Stimulated activated CD8-positive, alpha-beta memory T cell treated with anti-CD3 and anti-CD28 coated beads, Interleukin-12 subunit alpha, Interleukin-12 subunit beta, amount 100 ng/mL, for 1 hour (primary cell): Measurements from ENCODE around the gene IL1A.
"Not testable (repeated sequence)": the region's sequence is repeated elsewhere in the genome, so short reads cannot be mapped to it uniquely, and the experiment has no call there.

Experiments used
- DNase-seq: peaks from one replicate; pipeline ENCODE4 v3.0.0-alpha.2; 2020; ENCODE audit warnings: low read depth

The IL1A gene, protein sequence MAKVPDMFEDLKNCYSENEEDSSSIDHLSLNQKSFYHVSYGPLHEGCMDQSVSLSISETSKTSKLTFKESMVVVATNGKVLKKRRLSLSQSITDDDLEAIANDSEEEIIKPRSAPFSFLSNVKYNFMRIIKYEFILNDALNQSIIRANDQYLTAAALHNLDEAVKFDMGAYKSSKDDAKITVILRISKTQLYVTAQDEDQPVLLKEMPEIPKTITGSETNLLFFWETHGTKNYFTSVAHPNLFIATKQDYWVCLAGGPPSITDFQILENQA

DNA sequence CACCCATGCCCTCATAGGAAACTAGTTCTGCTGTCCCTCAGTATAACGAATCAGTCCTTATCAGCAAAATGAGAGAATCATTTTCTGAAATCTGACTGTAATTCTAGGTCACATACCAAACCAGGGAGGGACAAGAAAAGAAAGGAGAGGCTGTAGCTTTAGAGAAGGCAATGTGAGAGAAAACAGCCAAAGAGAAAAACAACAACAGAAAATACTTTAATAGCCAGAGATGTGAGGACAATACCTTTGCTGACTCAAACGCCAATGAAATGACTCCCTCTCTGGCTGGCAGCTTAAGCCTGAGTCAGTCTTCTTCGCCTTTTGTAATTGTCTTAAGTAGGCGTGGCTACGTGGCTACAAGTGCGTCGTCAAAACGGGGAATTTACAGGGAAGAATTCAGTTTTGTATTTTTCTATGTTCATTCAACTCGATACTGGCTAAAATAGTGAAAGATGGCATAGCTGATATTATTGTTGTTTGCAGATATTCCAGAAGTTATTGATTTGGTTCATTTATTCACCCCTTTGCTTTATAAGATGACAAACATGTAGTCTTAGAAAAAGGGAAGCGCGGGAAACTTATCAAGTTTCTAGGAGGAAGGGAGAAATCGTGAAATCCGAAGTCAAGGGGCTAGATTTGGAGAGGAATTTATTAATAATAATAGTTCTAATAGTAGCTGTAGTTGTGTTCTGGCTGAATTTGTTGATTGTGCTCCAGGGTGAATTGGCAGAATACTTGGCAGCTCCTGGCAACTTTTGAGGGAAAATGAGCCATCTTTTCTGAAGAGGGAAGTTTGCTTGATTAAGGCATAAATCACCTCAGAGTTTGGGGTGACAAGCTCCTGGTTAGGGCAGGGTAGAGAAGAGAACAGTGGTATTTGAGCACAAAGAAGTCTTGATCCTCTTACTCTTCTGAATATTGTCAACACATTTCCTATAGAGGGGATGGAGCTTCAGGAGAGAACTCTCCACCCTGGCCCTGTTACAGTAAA, at the start of gene IL1A:
IL1A (minus strand) TSS at position 295 of the 991 bp plus-strand sequence. CDS start 723 bp downstream, outside the sequence.
- no peak for DNase-seq

- DNase-seq = no peak
Measured at GRCh38 chr2:112833976-112834375, 49.7 kb upstream of the IL1A start.

- not testable (repeated sequence) for DNase-seq
Measured at GRCh38 chr2:112833639-112833931, 49.3 kb upstream of the IL1A start.

GRCh38 chr2:112832841-112833638, 48.7 kb upstream of the IL1A start:
- no peak for DNase-seq

DNA sequence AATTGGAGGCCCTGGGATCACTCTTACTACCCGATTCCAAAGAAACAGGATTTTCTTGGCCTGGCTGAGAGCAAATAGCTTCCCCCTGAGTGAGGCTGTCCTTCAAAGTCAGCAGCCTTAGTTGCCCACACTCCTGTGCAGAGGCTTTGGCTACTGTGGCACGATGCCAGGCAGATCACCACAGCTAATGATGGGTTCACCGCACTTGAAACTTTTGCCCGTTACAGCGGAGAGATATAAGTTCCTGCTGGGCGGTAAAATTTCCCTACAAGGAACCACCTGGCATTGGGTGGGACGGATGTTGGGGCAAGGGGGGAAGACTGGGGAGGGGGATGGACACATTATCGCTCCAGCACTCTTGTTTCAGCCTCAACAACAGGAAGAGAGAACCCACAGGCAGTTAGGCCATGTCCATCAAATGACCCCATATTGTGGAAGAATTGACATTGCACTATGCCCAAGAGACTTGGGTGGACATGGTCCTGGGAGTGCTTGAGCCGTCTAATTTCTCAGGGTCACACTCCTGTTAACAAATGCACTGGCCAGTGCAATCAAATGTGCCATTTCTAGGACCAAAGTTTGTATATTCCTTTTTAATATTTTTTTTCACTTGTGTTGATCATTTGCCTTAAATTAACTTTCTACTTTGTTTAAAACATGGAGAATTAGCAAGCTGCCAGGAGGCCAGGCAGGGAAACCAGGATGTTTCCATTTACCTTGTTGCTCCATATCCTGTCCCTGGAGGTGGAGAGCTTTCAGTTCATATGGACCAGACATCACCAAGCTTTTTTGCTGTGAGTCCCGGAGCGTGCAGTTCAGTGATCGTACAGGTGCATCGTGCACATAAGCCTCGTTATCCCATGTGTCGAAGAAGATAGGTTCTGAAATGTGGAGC, 47.9 kb upstream of the IL1A start:
- DNase-seq = no peak

DNA sequence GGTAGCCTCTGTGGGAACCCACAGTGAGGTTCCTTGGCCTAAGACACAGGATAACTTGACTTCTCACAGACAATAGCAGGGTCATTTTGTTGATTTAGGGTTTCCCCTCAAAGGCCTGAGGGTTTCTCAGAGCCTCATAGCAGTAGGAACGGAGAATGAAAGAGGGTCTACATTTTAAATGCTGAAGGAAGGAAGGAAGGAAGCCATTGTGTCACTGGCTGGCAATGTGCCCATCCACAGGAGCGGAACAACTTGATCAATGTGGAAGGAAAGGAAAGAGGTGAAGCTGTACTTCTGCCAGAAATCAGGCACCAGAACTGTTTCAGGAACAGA, 47.2 kb upstream of the IL1A start:
- DNase-seq = no peak

DNA sequence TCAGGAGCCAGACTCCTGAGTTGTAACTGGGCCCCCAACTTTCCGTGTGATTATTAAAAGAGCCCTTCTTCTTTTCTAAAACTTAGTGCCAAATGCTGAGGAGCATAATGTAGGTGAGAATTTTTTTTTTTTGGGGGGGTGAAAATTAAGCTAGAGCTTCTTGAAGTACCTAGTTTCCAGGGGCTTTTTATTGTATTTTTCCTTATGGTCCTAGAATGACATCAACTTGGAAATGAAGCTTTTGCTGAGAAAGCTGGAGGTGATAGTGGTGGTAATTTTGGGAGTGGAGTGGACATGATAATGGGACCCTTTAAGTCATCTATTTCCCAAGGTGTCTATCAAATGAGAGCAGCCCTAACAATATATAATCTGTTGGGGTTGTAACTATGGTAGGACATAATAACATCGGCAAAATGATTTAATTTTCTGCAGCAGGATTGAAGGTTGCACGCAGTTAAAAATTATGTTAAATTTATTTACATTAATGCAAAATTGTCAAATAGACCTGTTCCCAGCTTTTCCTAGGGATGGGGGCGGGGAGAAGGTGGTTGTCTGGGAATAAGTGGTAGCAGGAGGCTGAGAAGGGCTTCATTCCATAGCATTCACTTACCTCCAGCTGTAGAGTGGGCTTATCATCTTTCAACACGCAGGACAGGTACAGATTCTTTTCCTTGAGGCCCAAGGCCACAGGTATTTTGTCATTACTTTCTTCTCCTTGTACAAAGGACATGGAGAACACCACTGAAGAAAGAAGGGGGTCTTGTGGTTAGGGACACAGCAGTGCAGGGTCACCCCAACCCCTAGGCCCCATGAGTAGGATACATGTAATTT, 46.6 kb upstream of the IL1A start:
- DNase-seq = no peak

- DNase-seq = no peak
Measured at GRCh38 chr2:112829961-112830681, 45.8 kb upstream of the IL1A start.

DNA sequence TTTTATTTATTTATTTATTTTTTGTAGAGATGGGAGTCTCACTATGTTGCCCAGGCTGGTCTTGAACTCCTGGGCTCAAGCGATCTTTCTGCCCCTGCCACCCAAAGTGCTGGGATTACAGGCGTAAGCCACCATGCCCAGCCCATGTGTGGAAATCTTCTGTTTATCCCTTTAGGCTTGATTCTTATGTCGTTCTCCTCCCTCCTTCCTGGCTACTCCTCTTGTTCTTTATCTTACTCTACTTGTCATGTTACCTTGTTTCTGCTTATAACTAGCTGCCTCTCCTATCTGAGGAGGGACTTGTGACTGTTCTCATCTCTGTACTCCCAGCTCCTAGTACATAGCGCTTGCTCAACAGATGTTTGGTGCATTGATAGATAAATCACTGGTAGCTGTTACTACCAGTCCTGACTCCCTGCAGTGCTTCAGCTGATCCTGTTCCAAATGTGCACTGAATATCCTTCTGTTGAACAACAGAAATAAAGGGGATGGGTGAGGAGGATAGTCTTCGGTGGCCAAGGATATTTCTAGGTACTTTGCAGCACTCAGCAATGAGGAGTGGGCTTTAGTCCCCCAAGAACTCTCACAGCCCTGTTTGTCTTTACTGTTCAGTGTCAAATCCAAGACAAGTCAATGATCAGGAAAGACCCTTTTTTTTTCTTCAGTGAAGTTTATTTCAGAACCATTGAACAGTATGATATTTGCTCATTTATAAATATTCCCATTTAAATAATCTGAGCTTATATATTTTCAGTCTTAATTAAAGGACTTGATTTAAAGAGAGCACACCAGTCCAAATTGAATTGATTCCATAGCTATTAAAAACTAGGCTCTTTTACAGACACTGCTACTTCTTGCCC, 45.0 kb upstream of the IL1A start:
- DNase-seq = no peak

GRCh38 chr2:112828251-112828691, 44.0 kb upstream of the IL1A start:
- no peak for DNase-seq

DNA sequence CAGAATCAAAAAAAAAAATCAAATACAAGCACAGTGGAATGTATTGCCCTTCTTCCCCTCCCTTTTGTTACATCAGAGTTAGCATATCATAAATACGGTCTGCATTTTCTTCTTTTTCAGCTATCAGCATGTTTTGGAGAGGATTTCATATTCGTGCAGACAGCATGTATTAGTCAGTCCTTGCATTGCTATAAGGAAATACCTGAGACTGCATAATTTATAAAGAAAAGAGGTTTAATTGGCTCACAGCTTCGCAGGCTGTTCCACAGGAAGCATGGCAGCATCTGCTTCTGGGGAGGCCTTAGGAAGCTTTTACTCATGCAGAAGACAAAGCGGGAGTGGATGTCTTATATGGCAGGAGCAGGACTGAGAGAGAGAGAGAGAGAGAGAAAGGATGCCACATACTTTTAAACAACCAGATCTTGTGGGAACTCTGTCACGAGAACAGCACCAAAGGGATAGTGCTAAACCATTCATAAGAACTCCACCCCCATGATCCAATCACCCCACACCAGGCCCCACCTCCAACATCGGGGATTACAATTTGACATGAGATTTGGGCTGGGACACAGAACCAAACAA, 43.4 kb upstream of the IL1A start:
- DNase-seq = no peak

GRCh38 chr2:112827009-112827408, 42.7 kb upstream of the IL1A start:
- DNase-seq = no peak

DNA sequence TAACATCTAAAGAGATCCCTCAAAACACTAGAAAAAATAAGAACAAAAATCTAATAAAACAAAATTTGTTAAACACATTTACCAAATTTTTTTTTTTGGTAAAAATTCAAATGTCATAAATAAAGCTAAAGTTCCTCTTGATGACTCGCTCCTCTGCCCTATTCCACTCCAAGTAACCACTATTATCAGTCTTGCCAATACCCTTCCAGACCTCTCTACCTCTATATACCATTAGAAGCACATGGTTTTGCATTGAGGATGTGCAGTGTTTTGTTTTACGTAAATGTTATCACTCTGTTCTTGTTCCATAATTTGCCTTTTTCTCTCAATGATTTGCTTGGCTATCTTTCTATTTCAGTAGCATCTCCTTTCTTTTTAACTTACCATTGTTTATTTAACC, 41.4 kb upstream of the IL1A start:
- DNase-seq = no peak

DNA sequence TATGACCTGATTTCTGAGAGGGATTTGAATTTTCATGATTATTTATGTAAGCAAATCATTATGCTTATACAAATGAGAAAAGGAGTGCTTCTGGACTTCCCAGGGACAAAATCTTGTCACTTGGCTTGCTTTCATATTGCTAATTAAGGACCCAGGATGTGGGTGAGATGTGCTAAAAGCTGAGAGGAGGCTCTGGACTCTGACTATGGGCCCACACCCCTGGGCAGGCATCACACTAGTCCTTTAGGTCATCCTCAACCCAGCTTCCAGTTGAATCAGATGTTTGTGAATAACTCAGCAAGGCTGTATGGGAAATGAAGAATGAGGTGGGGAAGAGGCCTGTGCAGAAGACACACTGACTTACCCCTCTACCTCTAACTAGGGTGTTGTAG, 40.4 kb upstream of the IL1A start:
- DNase-seq = no peak

- no peak for DNase-seq
Measured at GRCh38 chr2:112821682-112822081, 37.4 kb upstream of the IL1A start.

DNA sequence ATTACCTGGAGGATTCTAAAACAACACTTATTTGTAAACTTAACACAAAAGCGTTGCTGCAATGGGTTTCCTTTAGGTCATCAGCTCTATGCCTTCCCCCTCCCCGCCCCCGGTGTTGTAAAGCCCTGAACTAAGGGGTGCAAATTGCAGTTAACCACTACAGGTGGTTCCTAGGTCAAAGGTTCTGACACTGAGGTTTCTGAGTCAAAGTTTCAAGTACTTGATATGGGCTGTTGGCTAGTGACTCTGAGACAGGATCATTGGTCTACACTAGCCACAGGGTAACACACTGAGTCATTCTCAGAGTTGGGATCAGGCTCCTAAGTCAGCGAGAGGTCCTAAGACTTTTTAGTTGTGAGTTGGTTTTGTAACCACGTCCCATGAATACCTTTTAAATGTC, 36.8 kb upstream of the IL1A start:
- DNase-seq = no peak

DNA sequence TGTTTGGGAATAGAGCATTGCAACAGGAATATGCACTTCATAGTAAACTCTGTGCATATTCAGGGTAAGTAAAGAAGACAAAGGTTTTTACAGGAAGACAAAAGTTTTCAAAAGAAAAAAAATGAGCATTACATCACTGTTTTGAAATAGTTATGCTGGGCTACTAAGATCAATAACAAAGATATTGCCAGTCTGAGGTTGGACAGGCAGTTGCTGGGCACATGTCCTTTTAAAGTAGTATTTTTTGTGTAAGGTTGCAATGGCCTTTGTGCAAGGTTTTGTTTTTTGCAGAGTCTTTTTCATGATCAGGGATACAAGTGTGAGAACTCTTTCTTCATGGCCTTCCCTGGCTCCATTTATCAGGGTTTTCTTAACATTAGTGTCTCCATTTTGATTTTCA, 36.0 kb upstream of the IL1A start:
- DNase-seq = no peak

GRCh38 chr2:112819081-112819480, 34.8 kb upstream of the IL1A start:
- DNase-seq = no peak
